ENCODE results near the gene ST8SIA4.

The ST8SIA4 gene, protein sequence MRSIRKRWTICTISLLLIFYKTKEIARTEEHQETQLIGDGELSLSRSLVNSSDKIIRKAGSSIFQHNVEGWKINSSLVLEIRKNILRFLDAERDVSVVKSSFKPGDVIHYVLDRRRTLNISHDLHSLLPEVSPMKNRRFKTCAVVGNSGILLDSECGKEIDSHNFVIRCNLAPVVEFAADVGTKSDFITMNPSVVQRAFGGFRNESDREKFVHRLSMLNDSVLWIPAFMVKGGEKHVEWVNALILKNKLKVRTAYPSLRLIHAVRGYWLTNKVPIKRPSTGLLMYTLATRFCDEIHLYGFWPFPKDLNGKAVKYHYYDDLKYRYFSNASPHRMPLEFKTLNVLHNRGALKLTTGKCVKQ

DNA sequence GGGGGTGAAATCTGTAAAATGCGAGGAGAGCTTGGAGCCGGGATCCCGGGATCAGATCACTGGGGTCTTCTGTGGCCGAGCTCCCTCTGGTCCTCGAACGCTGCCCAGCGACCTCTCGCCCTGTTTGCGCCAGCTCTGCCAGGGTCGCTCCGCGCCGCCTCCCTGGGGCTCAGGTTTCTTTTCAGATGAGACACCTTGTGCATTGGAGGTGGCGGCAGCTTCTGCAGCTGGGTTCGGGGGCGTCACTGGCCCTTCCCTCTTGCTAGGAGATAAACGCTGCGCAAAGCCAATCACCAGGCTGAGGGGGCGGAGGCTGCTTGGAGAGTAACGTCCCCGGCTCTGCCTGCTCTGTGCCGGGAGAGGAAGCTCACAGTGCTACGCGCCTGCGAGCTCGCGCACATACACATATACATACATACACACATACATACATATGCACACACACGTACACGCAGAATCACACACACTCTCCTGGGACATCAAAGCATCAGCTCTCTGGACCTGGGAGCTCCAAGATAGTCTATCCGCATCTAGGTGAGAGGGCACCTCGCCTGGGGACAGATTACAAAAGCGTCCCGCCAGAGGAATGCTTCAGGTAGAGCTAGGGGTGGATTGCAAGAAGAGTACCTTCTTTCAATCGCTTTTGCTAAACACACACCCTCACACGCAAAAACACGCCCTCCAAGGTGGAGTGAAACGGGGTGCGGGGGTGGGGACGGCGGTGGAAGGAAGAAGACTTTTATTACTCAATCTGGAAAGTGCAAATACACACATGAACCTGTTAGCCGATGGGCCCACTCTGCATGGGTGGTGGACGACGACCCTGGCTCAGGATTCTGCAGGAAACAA lies at the start of gene ST8SIA4:
Gene ST8SIA4 (minus strand): TSS at position 244 of the 849 bp plus-strand sequence. CDS start 327 bp downstream, outside the sequence.
- Histone ChIP-seq H2AFZ (ENCODE audit: low read length, unreplicated experiment) (peak within 1 kb of the TSS; percentile 71), H3K27ac (ENCODE audit: low read depth, low read length) (no peak within 1 kb of the TSS)

DNA sequence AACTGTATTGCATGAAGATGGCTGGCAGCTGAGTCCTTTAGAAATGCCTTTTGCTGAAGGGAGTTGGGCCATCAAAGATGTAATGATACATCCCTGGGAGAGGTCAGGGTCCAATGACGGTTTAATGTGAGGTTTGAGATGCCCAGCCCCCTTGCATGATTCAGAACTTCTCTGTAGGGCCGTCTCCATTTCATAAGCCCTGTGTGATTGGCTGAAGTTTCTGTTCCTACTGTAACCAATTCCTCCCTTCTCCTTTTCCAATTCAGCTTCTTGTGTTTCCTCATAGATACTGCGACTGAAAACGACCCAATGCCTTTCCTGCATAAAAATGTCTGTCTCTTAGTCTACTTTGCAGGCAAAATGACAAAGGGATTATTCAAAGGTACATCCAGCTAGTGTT lies 47.9 kb upstream of the ST8SIA4 start:
- Histone ChIP-seq H3K4me1 (ENCODE audit: control insufficient read depth, insufficient read depth, low read length, unreplicated experiment) (no peaks in the 10 kb centered on the region), H3K36me3 (ENCODE audit: insufficient read depth, low read length) (no peaks in the 10 kb centered on the region), H3K4me3 (ENCODE audit: low read depth, low read length) (no peak overlapping the region), H3K27ac (ENCODE audit: low read depth, low read length) (no peak overlapping the region), H3K79me2 (ENCODE audit: control insufficient read depth, insufficient read depth, low read length, unreplicated experiment) (no peaks in the 10 kb centered on the region), H2AFZ (ENCODE audit: low read length, unreplicated experiment) (no peak overlapping the region), H3K27me3 (ENCODE audit: insufficient read depth, low read length) (no peaks in the 10 kb centered on the region)

More for the DNA sequence above, at the start of gene ST8SIA4:
- Histone ChIP-seq H3K4me3 (ENCODE audit: low read depth, low read length) (peak within 1 kb of the TSS; percentile 79), H3K79me2 (ENCODE audit: control insufficient read depth, insufficient read depth, low read length, unreplicated experiment) (no peaks in the 10 kb centered on the region), H3K4me1 (ENCODE audit: control insufficient read depth, insufficient read depth, low read length, unreplicated experiment) (peaks cover 16% of the 10 kb centered on the region), H3K36me3 (ENCODE audit: insufficient read depth, low read length) (no peaks in the 10 kb centered on the region), H3K27me3 (ENCODE audit: insufficient read depth, low read length) (peaks cover 48% of the 10 kb centered on the region)

DNA sequence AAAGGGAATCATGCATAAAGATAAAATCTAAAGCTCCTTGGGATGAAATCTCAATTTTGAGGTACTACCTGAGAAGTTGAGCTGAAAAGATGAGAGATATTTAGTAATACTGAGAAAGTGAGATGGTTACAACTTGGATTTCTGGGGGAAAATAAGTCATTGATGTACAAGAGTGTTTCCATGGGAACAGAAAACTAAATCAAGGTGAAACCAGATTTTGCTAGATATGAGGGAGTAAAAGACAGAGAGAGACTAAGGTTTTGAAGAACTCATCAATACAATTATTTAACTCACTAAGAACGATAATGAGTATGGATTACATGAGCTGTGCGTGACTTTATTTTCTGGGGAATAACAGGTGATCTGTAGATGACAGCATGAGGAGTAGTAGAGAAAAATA lies 10.2 kb upstream of the ST8SIA4 start:
- peaks cover 18% of the 10 kb centered on the region; the same call in 1 of the 2 replicates for H3K27me3 ChIP-seq (ENCODE audit: insufficient read depth, low read length)
- no peaks in the 10 kb centered on the region for H3K4me1 ChIP-seq (ENCODE audit: control insufficient read depth, insufficient read depth, low read length, unreplicated experiment)
- H3K36me3 ChIP-seq (ENCODE audit: insufficient read depth, low read length) = no peaks in the 10 kb centered on the region
- H2AFZ ChIP-seq (ENCODE audit: low read length, unreplicated experiment) = no peak overlapping the region
- no peaks in the 10 kb centered on the region for H3K79me2 ChIP-seq (ENCODE audit: control insufficient read depth, insufficient read depth, low read length, unreplicated experiment)
- H3K27ac ChIP-seq (ENCODE audit: low read depth, low read length) = no peak overlapping the region
- H3K4me3 ChIP-seq (ENCODE audit: low read depth, low read length) = no peak overlapping the region

DNA sequence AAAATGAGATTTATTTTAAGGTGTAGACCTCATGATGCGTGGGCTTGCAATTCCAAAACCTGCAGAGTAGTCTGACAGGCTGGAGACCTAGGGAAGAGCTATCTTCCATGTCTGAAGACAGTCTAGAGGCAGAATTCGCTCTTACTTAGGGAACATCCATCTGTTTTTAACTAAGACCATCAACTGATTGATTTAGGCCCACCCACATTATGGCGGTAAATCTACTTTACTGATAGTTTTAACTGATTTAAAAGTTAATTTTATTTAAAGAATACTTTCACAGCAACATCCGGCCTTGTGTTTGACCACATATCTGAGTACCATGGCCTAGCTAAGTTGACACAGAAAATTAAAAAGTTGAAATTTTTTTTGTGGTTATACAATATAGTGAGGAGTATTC lies 6.0 kb upstream of the ST8SIA4 start:
- Histone ChIP-seq H2AFZ (ENCODE audit: low read length, unreplicated experiment) (no peak overlapping the region), H3K79me2 (ENCODE audit: control insufficient read depth, insufficient read depth, low read length, unreplicated experiment) (no peaks in the 10 kb centered on the region), H3K4me1 (ENCODE audit: control insufficient read depth, insufficient read depth, low read length, unreplicated experiment) (no peaks in the 10 kb centered on the region), H3K27ac (ENCODE audit: low read depth, low read length) (no peak overlapping the region), H3K27me3 (ENCODE audit: insufficient read depth, low read length) (peaks cover 46% of the 10 kb centered on the region), H3K4me3 (ENCODE audit: low read depth, low read length) (no peak overlapping the region), H3K36me3 (ENCODE audit: insufficient read depth, low read length) (no peaks in the 10 kb centered on the region)

DNA sequence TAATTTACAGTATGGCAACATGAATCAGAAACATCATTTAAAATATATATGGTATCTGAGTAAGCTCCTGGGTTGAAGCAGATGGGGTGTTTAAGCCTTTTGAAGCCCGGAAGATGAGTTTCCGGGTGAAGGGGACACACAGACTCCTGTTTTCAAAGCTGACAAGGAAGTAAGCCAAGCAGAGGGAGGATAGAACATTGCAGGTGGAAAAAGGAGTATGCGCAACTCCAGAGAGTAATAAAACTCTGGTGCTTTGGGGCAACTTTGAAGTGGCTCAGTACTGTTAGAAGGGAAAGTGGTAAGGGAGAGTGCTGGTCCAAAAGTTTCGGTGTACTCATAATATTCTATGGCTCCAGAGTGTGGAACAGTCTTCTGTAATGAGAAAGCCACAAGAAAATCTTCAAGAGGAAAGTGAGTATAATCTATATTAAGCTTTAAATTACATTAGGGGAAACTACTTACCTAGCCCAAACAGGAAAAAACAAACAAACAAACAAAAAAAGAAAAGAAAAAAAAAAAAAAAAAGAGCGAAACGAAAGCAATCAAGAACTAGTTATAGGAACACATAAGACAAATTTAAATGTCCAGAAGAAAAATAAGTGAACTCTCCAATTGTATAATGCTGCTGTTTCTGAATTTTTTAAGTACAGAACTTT lies 2.3 kb upstream of the ST8SIA4 start:
- H3K27ac ChIP-seq (ENCODE audit: low read depth, low read length) = no peak overlapping the region
- no peaks in the 10 kb centered on the region for H3K79me2 ChIP-seq (ENCODE audit: control insufficient read depth, insufficient read depth, low read length, unreplicated experiment)
- no peak overlapping the region for H2AFZ ChIP-seq (ENCODE audit: low read length, unreplicated experiment)
- peaks cover 6% of the 10 kb centered on the region for H3K4me1 ChIP-seq (ENCODE audit: control insufficient read depth, insufficient read depth, low read length, unreplicated experiment)
- no peak overlapping the region for H3K4me3 ChIP-seq (ENCODE audit: low read depth, low read length)
- no peaks in the 10 kb centered on the region for H3K36me3 ChIP-seq (ENCODE audit: insufficient read depth, low read length)
- H3K27me3 ChIP-seq (ENCODE audit: insufficient read depth, low read length) = peaks cover 48% of the 10 kb centered on the region

DNA sequence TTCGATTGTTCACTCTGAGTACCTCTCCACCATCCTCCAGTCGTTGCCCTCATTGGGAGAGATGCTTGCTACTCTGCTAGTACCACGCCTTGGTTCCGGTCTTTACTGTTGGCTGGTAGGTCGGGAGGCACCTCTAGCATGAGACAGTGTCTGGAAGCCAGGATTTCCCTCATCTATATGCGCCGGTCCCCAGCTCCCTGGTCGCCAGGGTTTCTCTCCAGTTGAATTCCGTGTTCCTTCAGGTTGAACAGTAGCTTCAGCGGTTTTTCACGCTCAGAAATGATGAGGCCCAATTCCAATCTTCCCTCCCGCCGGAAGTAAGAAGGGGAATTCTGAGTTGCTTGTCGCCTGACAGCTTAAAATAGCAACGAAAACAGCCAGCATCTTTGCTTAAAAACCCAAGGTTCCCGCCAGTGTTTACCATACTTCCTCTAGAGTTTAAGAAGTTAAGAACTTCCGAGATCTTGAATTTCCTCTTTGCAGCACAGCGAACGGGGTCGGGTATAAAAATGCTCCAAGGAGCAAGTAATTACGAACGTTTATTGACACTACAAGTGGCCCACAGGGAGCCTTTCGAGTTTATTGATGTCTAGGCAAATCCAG lies 1.3 kb upstream of the ST8SIA4 start:
- no peaks in the 10 kb centered on the region for H3K79me2 ChIP-seq (ENCODE audit: control insufficient read depth, insufficient read depth, low read length, unreplicated experiment)
- H3K4me1 ChIP-seq (ENCODE audit: control insufficient read depth, insufficient read depth, low read length, unreplicated experiment) = peaks cover 13% of the 10 kb centered on the region
- peaks cover 48% of the 10 kb centered on the region for H3K27me3 ChIP-seq (ENCODE audit: insufficient read depth, low read length)
- no peak overlapping the region for H3K27ac ChIP-seq (ENCODE audit: low read depth, low read length)
- H3K36me3 ChIP-seq (ENCODE audit: insufficient read depth, low read length) = no peaks in the 10 kb centered on the region
- H3K4me3 ChIP-seq (ENCODE audit: low read depth, low read length) = peak overlapping the region; percentile 79
- H2AFZ ChIP-seq (ENCODE audit: low read length, unreplicated experiment) = peak overlapping the region; percentile 27

DNA sequence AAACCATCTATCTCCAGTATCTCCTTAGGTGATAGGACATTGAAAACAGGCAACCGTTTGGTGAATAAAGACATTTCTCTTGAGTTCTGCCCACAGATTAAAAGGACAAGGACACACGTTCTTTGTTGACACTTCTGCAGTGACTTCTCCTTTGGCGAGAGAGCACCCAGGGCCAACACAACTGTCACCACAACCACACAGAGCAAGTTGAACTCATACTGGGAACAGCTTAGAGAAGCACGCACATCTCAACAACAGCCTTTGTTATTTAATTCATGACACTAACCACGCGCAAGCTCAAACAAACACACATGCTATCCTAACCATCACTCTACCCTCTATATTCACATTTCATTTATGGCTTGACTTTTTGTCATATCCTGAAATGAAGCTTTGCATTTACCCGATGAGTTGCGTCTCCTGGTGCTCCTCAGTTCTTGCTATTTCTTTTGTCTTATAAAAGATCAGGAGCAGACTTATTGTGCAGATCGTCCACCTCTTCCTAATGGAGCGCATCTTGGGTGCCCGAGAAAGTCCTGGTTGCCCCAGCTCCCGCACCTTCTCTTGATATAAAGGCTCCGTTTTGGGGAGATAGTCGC lies 543 bp downstream of the ST8SIA4 start:
- Histone ChIP-seq H3K27ac (ENCODE audit: low read depth, low read length) (no peak overlapping the region), H3K36me3 (ENCODE audit: insufficient read depth, low read length) (no peaks in the 10 kb centered on the region), H2AFZ (ENCODE audit: low read length, unreplicated experiment) (peak overlapping the region; percentile 71), H3K79me2 (ENCODE audit: control insufficient read depth, insufficient read depth, low read length, unreplicated experiment) (no peaks in the 10 kb centered on the region), H3K4me1 (ENCODE audit: control insufficient read depth, insufficient read depth, low read length, unreplicated experiment) (peaks cover 18% of the 10 kb centered on the region), H3K27me3 (ENCODE audit: insufficient read depth, low read length) (peaks cover 48% of the 10 kb centered on the region), H3K4me3 (ENCODE audit: low read depth, low read length) (peak overlapping the region; percentile 79)

DNA sequence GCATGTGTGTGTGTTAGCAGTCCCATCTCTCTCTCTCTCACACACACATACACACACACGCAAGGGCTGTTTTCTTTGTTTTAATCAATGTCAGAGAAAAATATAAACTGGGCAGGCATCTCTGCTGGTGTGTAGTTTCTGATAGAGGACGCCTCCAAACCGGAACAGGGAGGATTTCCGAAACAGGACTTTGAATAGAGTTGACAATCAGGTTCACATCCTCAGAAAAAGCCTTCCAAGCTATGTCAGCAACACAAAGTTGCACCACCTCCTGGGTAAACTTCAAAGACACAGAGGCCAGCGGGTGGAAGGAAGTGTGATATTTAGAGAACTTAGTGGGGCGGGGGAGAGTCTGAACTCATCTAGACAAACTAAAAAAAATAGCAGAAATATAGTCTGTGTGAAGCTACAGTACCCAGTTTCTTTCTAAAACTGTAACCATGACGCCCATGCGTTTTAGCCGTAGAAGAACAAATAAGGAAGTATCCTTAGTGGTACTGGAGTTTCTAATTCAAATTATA lies 1.2 kb downstream of the ST8SIA4 start:
- Histone ChIP-seq H3K4me3 (ENCODE audit: low read depth, low read length) (peak overlapping the region; percentile 79), H2AFZ (ENCODE audit: low read length, unreplicated experiment) (peak overlapping the region; percentile 76), H3K27me3 (ENCODE audit: insufficient read depth, low read length) (peaks cover 45% of the 10 kb centered on the region)

DNA sequence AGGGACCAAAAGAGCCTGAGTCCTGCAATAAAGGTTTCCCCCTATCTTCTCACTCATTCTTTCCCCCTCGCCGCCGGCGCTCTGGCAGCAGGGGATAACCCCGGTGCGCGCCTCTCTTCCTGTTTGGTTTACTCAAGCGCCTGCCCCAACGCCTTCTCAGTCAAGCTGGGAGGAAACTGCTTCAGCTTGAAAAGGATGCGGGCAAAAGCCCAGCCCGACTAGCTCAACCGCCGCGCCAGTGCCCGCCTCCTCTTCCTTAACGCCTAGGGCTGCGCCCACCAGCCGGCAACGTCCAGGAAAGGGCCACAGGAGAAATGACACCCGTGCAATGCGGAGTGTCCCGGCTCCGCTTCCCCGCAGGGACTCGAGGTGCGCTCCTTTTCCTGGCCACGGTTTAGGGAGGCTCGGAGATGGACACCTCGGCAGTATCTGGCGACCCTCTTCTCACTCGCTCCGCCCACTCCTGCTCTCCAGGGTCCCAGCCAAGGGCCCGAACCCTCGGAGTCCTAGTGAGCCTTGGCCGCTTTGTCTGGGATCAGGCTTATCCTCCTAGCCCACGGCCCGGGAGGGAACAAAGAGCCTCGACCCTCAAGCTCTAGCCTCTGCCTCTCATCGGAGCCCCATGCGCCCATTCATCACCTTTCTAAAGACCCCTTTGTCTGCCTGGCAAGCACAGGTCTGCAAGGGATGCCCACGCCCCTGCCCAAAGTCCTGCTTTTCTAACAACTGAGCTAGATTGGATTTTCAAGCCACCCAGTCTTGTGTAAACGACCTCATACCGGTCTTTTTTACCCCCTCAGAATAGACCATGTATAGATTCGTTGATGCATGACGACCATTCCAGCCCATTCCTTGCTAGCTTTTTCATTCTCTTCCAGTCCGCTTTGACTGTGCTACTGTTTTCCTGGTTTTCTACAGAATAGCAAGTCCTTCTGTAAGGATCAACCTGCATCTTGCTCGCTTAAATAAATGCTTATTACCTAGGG lies 2.0 kb downstream of the ST8SIA4 start:
- H3K27me3 ChIP-seq (ENCODE audit: insufficient read depth, low read length) = peaks cover 38% of the 10 kb centered on the region
- H3K27ac ChIP-seq (ENCODE audit: low read depth, low read length) = no peak overlapping the region
- peak overlapping the region; percentile 79 for H3K4me3 ChIP-seq (ENCODE audit: low read depth, low read length)
- H2AFZ ChIP-seq (ENCODE audit: low read length, unreplicated experiment) = peak overlapping the region; percentile 76
- H3K36me3 ChIP-seq (ENCODE audit: insufficient read depth, low read length) = no peaks in the 10 kb centered on the region
- H3K79me2 ChIP-seq (ENCODE audit: control insufficient read depth, insufficient read depth, low read length, unreplicated experiment) = no peaks in the 10 kb centered on the region
- peaks cover 18% of the 10 kb centered on the region for H3K4me1 ChIP-seq (ENCODE audit: control insufficient read depth, insufficient read depth, low read length, unreplicated experiment)

More for the DNA sequence above, 1.2 kb downstream of the ST8SIA4 start:
- peaks cover 18% of the 10 kb centered on the region for H3K4me1 ChIP-seq (ENCODE audit: control insufficient read depth, insufficient read depth, low read length, unreplicated experiment)
- no peak overlapping the region for H3K27ac ChIP-seq (ENCODE audit: low read depth, low read length)
- H3K79me2 ChIP-seq (ENCODE audit: control insufficient read depth, insufficient read depth, low read length, unreplicated experiment) = no peaks in the 10 kb centered on the region
- no peaks in the 10 kb centered on the region for H3K36me3 ChIP-seq (ENCODE audit: insufficient read depth, low read length)
